Measurements from ENCODE around the gene ARF1. TPM values are rescaled to one million over a fixed set of nuclear protein-coding genes. Genes with fewer than 3 reads are reported as not detected.

The ARF1 gene
- total RNA-seq, result 319 and 341 TPM in 2 replicates

DNA sequence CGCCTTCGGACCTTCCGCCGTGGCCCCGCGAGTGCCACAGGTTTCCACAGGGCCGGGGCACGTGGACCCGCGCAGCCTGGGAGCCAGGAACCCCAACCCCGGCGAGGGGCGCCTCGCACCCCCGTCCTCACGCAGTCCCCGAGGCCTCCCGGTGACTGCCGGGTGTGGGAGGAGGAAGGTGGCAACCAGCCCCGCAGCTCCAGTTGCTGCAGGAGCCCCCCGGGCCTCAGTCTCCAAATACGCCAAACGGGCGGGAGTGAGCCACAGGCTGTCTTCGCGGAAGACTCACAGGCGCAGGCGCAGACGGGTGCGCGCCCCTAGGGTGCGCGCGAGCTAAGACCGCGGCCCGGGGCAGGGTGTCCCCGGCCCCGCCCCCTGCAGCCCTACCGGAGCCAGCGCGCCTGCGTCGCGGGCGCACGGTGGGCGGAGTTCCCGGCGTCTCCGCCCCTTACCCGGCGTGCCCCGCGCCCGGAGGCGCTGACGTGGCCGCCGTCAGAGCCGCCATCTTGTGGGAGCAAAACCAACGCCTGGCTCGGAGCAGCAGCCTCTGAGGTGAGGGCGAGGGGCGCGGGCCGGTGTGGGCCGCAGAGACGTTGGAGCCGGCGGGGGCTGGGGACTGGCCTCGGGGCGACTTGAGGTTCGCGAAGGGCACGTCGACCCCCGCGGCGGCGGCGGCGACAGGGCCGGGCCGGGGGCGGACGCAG, at the start of gene ARF1:
ARF1 (plus strand) TSS at position 495 of the 704 bp plus-strand sequence. CDS start 14,407 bp downstream, outside the sequence.

DNA sequence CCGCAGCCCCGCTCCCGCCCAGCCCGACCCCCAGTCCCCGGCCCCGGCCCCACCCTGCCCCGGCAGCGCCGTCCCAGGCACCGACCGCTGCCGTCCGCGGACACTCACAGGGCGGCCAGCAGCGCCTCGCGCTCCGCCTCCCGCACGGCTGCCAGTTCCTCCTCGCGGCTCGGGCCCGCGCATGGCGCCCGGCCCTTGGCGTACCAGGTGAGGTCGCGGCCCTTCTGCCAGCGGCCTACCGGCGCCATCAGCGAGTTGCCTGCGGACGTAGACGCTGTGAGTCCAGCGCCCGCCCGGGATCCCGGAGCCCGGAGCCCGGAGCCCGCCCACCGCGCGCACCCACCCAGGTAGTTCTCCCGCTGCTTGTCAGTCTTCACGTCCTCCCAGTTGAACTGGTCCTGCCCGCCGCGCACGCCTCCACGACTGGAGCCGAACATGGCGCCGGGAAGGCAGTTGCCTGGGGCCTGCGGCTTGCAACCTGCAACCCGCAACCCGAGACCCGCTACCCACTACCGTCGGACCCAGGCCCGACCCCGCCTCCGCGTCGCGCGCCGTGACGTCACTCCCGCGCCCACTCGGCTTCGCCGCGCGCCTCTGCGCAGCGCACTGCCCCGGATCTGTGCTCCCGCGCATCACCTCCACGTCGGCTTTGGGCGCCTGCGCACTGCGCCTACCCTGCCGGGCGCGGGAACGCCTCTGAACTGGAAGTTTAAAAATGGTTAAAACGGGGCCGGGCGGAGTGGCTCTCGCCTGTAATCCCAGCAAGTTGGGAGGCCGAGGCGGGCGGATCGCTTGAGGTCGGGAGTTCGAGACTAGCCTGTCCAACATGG, 20.5 kb downstream of the ARF1 start, which contains the start of gene C1orf35:
C1orf35 (minus strand) TSS at position 535 of the 830 bp plus-strand sequence; CDS start at position 437, 98 bp downstream.

DNA sequence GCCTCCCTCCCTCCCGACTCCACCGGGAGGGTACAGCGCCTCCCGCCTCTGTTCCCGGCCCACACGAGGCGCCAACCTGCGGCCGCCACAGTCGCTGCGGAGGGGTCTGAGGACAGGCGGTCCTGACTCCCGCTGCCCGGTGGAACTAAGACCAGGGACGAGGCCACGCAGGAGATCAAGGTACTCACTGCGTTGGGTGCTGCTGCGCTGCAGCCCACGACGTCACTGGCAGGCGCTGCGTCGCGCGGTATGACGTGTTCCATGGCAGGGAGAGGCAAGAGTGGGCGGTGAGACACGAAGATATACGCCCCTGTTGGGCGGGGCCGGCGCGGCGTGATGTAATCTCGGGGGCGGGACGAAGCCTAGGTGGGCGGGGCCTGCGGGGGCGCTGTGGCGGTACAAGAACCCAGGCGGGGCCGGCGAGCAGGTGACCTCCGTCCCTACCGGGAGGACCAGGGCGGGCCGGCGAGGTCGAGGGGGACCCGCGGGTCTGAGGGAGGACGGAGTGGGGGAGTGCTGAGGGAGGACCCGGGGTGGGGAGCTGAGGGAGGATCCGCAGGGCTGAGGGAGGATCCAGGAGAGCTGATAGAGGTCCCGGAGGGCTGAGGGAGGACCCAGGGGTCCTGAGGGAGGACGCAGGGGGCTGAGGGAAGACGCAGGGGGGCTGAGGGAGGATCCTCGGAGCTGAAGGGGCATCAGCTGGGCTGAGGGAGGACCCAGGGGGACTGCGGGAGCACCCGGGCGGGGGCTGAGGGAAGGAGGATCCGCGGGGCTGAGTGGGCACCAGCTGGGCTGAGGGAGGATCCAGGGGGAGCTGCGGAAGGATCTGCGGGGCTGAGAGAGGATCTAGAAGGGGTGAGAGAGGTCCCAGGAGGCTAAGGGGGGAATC, 26.8 kb downstream of the ARF1 start, which contains the start of gene MRPL55:
MRPL55 (minus strand) TSS at position 227 of the 889 bp plus-strand sequence. CDS start 1,039 bp downstream, outside the sequence.

DNA sequence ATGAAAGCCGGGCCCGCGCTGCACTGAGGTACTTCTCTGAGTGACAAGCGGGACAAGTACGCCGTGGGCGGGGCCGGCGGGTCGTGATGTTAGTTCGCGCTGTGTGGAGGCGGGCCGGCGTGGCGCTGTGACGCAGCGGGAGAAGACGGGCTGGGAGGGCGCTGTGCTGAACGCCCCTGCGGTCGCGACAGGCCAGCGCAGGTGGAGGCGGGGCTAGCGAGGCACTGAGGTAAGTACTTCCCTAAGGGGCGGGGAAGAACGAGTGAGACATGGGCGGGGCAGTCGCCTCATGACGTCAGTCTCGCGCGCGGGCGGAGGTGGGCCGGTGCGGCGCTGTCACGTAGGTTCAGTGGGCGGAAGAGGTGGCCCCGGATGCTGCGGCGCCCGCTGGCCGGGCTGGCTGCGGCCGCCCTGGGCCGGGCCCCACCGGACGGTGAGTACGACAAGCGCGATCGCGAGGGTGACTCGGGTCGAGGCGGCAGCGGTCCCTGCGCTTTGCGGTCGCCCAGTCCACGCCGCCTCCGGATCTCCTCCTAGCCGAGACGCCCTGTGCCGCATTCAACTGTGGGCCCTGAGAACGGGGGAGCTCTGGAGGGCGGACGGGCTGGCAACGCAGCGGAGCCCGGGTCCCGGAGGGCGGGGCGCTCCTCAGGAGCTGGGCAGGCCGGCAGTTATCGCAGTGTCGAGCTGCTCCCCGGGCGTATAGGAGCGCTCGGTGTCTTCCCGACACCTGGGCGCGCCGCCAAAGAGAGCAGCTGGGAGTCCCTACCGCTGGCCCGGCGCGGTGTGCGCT, 57.6 kb downstream of the ARF1 start, which contains the start of gene GUK1:
GUK1 (plus strand) TSS at position 349 of the 793 bp plus-strand sequence; CDS start at position 373, 24 bp downstream.

Other genes with a start within 250 kb of the ARF1 start
- gene WNT9A, start 134.8 kb upstream of the ARF1 start, total RNA-seq, result 1.3 and 2.1 TPM in 2 replicates
- not detected in 2 replicates for gene WNT3A, start 75.7 kb upstream of the ARF1 start, total RNA-seq
- 13.3 and 13.4 TPM in 2 replicates for gene C1orf35, start 20.6 kb downstream of the ARF1 start, total RNA-seq
- 62.5 and 76.3 TPM in 2 replicates for gene MRPL55, start 26.6 kb downstream of the ARF1 start, total RNA-seq
- 422 and 450 TPM in 2 replicates for gene GUK1, start 57.6 kb downstream of the ARF1 start, total RNA-seq
- 0.61 and 0.97 TPM in 2 replicates for gene GJC2, start 67.2 kb downstream of the ARF1 start, total RNA-seq
- gene IBA57, start 83.1 kb downstream of the ARF1 start, total RNA-seq, result 3.9 and 4.6 TPM in 2 replicates
- 1.1 and 1.3 TPM in 2 replicates for gene OBSCN, start 125.3 kb downstream of the ARF1 start, total RNA-seq